Activated gamma-delta T cell treated with anti-CD3 and anti-CD28 coated beads, Interleukin-2, amount 50 U/mL, for 16 hours (primary cell): ENCODE measurements around the gene SH3BGRL3.
A peak's percentile ranks its signal among the peaks of the same experiment; 100 is the strongest.

ENCODE experiments used
- DNase-seq: peaks from one replicate; pipeline ENCODE4 v3.0.0-alpha.2; 2020; ENCODE audit warnings: low read depth

Gene SH3BGRL3

GRCh38 chr1:26277719-26278118 lies 2.2 kb upstream of the SH3BGRL3 start:
- no peak for DNase-seq

GRCh38 chr1:26278303-26278702 lies 1.6 kb upstream of the SH3BGRL3 start:
- no peak for DNase-seq

- DNase-seq, result no peak
Measured at GRCh38 chr1:26278724-26279455, 996 bp upstream of the SH3BGRL3 start.

GRCh38 chr1:26280333-26281042 lies 602 bp downstream of the SH3BGRL3 start:
- DNase-seq, result no peak

GRCh38 chr1:26281091-26281958 lies 1.4 kb downstream of the SH3BGRL3 start:
- DNase-seq, result no peak

- no peak for DNase-seq
Measured at GRCh38 chr1:26281971-26282370, 2.1 kb downstream of the SH3BGRL3 start.

GRCh38 chr1:26282401-26282918 lies 2.6 kb downstream of the SH3BGRL3 start:
- no peak for DNase-seq

- DNase-seq, result no peak
Measured at GRCh38 chr1:26283279-26283853, 3.5 kb downstream of the SH3BGRL3 start.

- no peak for DNase-seq
Measured at GRCh38 chr1:26283871-26284596, 4.1 kb downstream of the SH3BGRL3 start.

- DNase-seq, result peak; percentile 96
Measured at GRCh38 chr1:26284597-26285347, 4.9 kb downstream of the SH3BGRL3 start.

GRCh38 chr1:26285366-26286063 lies 5.6 kb downstream of the SH3BGRL3 start:
- no peak for DNase-seq

GRCh38 chr1:26286064-26286416 lies 6.2 kb downstream of the SH3BGRL3 start:
- DNase-seq, result no peak

- DNase-seq, result peak; percentile 54
Measured at GRCh38 chr1:26287033-26287711, 7.3 kb downstream of the SH3BGRL3 start.

- no peak for DNase-seq
Measured at GRCh38 chr1:26287811-26288210, 7.9 kb downstream of the SH3BGRL3 start.

- DNase-seq, result no peak
Measured at GRCh38 chr1:26288311-26288941, 8.5 kb downstream of the SH3BGRL3 start.

GRCh38 chr1:26289158-26290059 lies 9.5 kb downstream of the SH3BGRL3 start:
- DNase-seq, result no peak

- no peak for DNase-seq
Measured at GRCh38 chr1:26290122-26290881, 10.4 kb downstream of the SH3BGRL3 start.
